CD14-positive monocyte (primary cell): ENCODE measurements around the gene FAM153A. TPM values are rescaled to one million over a fixed set of nuclear protein-coding genes. Genes with fewer than 3 reads are reported as not detected.
"Not testable (repeated sequence)": the region's sequence is repeated elsewhere in the genome, so short reads cannot be mapped to it uniquely, and the experiment has no call there.

ENCODE experiments used
- DNase-seq, 3 donors: peaks; one replicate each; pipeline ENCODE4 v3.0.0-alpha.2; 2011 to 2022
- H2AFZ ChIP-seq: 2 replicates; pipeline ENCODE4 v1.6.0; 2012; ENCODE audit warnings: mild to moderate bottlenecking, low read depth, low read length, inconsistent platforms; ENCODE audit not compliant: insufficient read depth, poor library complexity, severe bottlenecking
- H3K27ac ChIP-seq, 2 donors: 1 replicate in 1 of 2; 2 replicates in 1 of 2; pipeline ENCODE4 v1.5.1; 2012 to 2013; ENCODE audit warnings: low read length in 2 of 2, control low read depth in 1 of 2, inconsistent platforms in 1 of 2, low read depth in 1 of 2, mild to moderate bottlenecking in 1 of 2
- H3K27me3 ChIP-seq, 2 donors: one replicate each; pipeline versions ENCODE4 v1.6.0 to v1.6.1; 2011 to 2013; ENCODE audit warnings: low read length in 2 of 2; ENCODE audit not compliant: control insufficient read depth in 2 of 2, insufficient read depth in 2 of 2
- H3K36me3 ChIP-seq, 2 donors: replicated peaks in 1 of 2; 1 replicate in 1 of 2; 2 replicates in 1 of 2; pipeline versions ENCODE4 v1.5.1 to v1.6.1; 2012 to 2013; ENCODE audit warnings: low read length in 2 of 2, control low read depth in 1 of 2, inconsistent platforms in 1 of 2, mild to moderate bottlenecking in 1 of 2; ENCODE audit not compliant: insufficient read depth in 2 of 2, control insufficient read depth in 1 of 2
- H3K4me1 ChIP-seq, 2 donors: 1 replicate in 1 of 2; 2 replicates in 1 of 2; pipeline versions ENCODE4 v1.5.1 to v1.6.1; 2012 to 2013; ENCODE audit warnings: low read length in 2 of 2, control low read depth in 1 of 2, inconsistent platforms in 1 of 2, mild to moderate bottlenecking in 1 of 2, moderate library complexity in 1 of 2; ENCODE audit not compliant: insufficient read depth in 2 of 2, control insufficient read depth in 1 of 2
- H3K4me2 ChIP-seq: replicated peaks from 2 replicates; pipeline ENCODE3; 2012; ENCODE audit warnings: low read length, moderate library complexity, mild to moderate bottlenecking; ENCODE audit not compliant: poor library complexity, severe bottlenecking; ENCODE audit errors: extremely low read depth
- H3K4me3 ChIP-seq, 3 experiments: fragments of 200-600 bp in 1 of 3; sonication (generic) in 1 of 3; replicated peaks in 1 of 3; 1 replicate in 2 of 3; 2 replicates in 1 of 3; pipeline ENCODE4 v1.5.1; 2011 to 2013; ENCODE audit warnings: low read length in 3 of 3, mild to moderate bottlenecking in 3 of 3, control low read depth in 2 of 3, low read depth in 2 of 3, inconsistent platforms in 1 of 3, moderate library complexity in 1 of 3
- H3K79me2 ChIP-seq: 2 replicates; pipeline ENCODE4 v1.6.0; 2012; ENCODE audit warnings: mild to moderate bottlenecking, control low read depth, inconsistent platforms, low read length, moderate library complexity; ENCODE audit not compliant: insufficient read depth
- H3K9ac ChIP-seq: 2 replicates; pipeline ENCODE4 v1.6.0; 2017; ENCODE audit warnings: low read length, mild to moderate bottlenecking; ENCODE audit not compliant: insufficient read depth, poor library complexity, severe bottlenecking
- H3K9me3 ChIP-seq, 2 donors: replicated peaks in 1 of 2; 1 replicate in 1 of 2; 2 replicates in 1 of 2; pipeline versions ENCODE4 v1.5.1 to v1.6.1; 2012 to 2013; ENCODE audit warnings: low read length in 2 of 2, control low read depth in 1 of 2; ENCODE audit not compliant: control insufficient read depth in 1 of 2, insufficient read depth in 1 of 2
- H4K20me1 ChIP-seq: 2 replicates; pipeline ENCODE4 v1.6.0; 2012; ENCODE audit warnings: mild to moderate bottlenecking, low read length, control low read depth, moderate library complexity; ENCODE audit not compliant: insufficient read depth
- H3K27ac Mint-ChIP-seq, 7 donors: one replicate each; pipeline ENCODE4 v1.8.0; 2020; ENCODE audit warnings: mild to moderate bottlenecking in 7 of 7, mixed read lengths in 7 of 7, moderate library complexity in 6 of 7, inconsistent platforms in 2 of 7
- H3K27me3 Mint-ChIP-seq, 3 donors: one replicate each; pipeline ENCODE4 v1.8.0; 2021 to 2022; ENCODE audit warnings: low read depth in 3 of 3, mild to moderate bottlenecking in 3 of 3, mixed read lengths in 3 of 3, moderate library complexity in 3 of 3, inconsistent platforms in 1 of 3
- H3K36me3 Mint-ChIP-seq, 2 donors: one replicate each; pipeline ENCODE4 v1.8.0; 2020; ENCODE audit warnings: mixed read lengths in 2 of 2, inconsistent platforms in 1 of 2, mild to moderate bottlenecking in 1 of 2
- H3K4me1 Mint-ChIP-seq: one replicate; pipeline ENCODE4 v1.8.0; 2020; ENCODE audit warnings: mild to moderate bottlenecking, mixed read lengths
- H3K4me3 Mint-ChIP-seq, 2 donors: one replicate each; pipeline ENCODE4 v1.8.0; 2020; ENCODE audit warnings: mild to moderate bottlenecking in 2 of 2, mixed read lengths in 2 of 2, moderate library complexity in 1 of 2
- H3K9me3 Mint-ChIP-seq, 7 donors: one replicate each; pipeline ENCODE4 v1.8.0; 2020 to 2022; ENCODE audit warnings: mixed read lengths in 7 of 7, mild to moderate bottlenecking in 6 of 7, moderate library complexity in 6 of 7, inconsistent platforms in 2 of 7
- WGBS: methylation state at CpG from one replicate; pipeline ENCODE4 v1.1.5; 2013; ENCODE audit warnings: missing lambda C conversion rate; ENCODE audit not compliant: insufficient coverage; 5-methylcytosine and 5-hydroxymethylcytosine counted together
- intact Hi-C, 2 donors: fragments of 100-400 bp; cut with micrococcal nuclease; formaldehyde crosslinking; loops; one replicate each; pipeline versions ENCODE4 v1.15.0 to v1.15.1; 2023
- polyA plus RNA-seq, 3 donors: library from polyadenylated mRNA; depleted of rRNA in 1 of 3; unstranded in 2 of 3; stranded (reverse) in 1 of 3; fragments of 300-500 nt in 2 of 3; fragments of >200 nt in 1 of 3; fragmentation: Illumina TruSeq in 2 of 3; gene quantifications; 1 replicate in 2 of 3; 2 replicates in 1 of 3; pipeline ENCODE4 v1.2.3, GENCODE V29; 2012 to 2021

Gene FAM153A
- polyA plus RNA-seq, 3 donors = not detected

DNA sequence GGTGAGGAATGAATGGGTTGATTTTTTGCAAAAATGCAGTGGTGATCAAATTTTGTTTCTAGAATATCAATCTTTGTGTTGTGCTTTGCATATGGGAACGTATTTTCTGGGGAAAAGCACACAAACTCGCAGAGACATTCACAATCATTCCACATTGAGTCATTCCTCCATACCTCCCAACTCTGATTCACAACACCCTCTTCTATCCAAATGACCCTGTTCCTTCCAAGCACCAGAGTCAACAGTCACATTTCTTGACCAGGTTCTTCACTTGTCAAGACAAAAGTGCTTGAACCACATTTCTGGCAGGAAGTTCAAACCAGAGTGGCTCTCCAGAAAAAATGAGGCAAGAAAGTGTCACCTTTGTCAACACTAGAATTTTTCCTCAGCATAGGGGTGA, 35.3 kb downstream of the FAM153A start:
- H3K27ac Mint-ChIP-seq, H2AFZ ChIP-seq, H3K36me3 Mint-ChIP-seq, H3K4me3 Mint-ChIP-seq, H3K27me3 Mint-ChIP-seq, H3K27ac ChIP-seq, H3K9ac ChIP-seq, H3K4me3 ChIP-seq, intact Hi-C loops, H3K79me2 ChIP-seq, DNase-seq, H3K27me3 ChIP-seq, H3K9me3 ChIP-seq, H3K36me3 ChIP-seq, H3K4me2 ChIP-seq, H3K9me3 Mint-ChIP-seq, H3K4me1 ChIP-seq, H4K20me1 ChIP-seq, H3K4me1 Mint-ChIP-seq: not testable (repeated sequence)
- no CpG with 5 or more reads among the region's 2 CpGs for WGBS

DNA sequence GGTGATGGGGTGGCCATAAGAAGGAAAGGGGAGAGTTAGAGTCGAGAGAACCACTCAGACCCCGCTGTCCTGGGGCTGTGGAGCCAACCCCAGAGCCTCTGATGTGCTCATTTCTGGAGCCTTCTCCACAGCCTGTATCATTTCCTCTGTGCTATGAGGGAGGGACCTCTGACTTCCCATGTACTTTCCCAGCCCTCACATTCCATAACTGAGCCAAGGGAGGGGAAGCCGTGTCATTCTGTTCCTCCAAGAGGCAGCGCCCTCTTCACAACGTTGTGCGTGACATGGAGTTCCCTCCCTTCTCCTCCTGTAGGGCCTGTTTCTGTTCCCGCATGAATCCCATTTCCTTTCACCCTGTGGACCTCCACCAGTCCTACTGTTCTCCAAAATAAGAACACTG, 57.8 kb downstream of the FAM153A start:
- H3K27ac ChIP-seq, H3K9me3 ChIP-seq, H3K36me3 ChIP-seq, H3K36me3 Mint-ChIP-seq, H3K4me3 ChIP-seq, H3K27me3 ChIP-seq, H3K9me3 Mint-ChIP-seq, H3K79me2 ChIP-seq, H3K4me1 ChIP-seq, H4K20me1 ChIP-seq, H3K27me3 Mint-ChIP-seq, H3K4me3 Mint-ChIP-seq, H3K27ac Mint-ChIP-seq, H3K4me2 ChIP-seq, H3K9ac ChIP-seq, intact Hi-C loops, H3K4me1 Mint-ChIP-seq, H2AFZ ChIP-seq, DNase-seq: not testable (repeated sequence)
- WGBS = no CpG with 5 or more reads among the region's 7 CpGs

DNA sequence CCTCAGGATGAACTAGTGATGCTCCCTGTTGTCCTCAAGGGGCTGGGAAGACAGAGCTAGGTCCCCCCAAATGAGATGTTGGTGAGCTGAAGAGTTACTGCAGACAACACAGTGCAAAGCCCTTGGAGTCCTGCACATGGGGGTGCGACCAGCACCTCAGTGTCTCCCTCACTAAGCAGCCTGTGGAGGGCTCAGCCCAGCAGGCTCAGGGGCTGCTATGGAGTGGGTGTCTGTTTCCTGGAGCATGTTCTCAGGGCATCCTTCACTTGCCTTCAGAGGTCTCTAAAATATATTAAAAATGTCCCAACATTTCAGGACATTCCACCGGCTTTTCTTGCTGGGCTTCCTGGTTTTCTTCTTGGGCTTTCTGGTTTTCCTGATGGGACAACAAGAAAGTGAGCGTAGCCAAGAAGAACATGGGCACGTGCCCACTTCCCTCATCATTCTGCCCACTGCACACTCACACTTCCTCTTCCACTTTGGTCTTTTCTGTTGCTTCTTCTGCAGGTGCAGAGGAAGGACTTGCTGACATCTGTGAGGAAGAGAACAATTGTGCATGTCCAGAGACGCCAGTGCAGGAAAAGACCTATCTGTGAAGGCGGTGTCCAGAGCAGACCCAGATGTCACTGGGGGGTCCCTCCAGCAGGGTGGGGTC, 58.7 kb downstream of the FAM153A start:
- H3K36me3 Mint-ChIP-seq, H3K27ac Mint-ChIP-seq, H3K36me3 ChIP-seq, H3K4me1 Mint-ChIP-seq, H3K9me3 Mint-ChIP-seq, H3K4me2 ChIP-seq, H3K27me3 Mint-ChIP-seq, H3K4me3 Mint-ChIP-seq, H3K27ac ChIP-seq, H3K4me3 ChIP-seq, H3K27me3 ChIP-seq, H2AFZ ChIP-seq, DNase-seq, H3K9ac ChIP-seq, H3K4me1 ChIP-seq, H4K20me1 ChIP-seq, intact Hi-C loops, H3K79me2 ChIP-seq, H3K9me3 ChIP-seq: not testable (repeated sequence)
- no CpG with 5 or more reads among the region's 6 CpGs for WGBS

GRCh38 chr5:177722829-177723228, 59.9 kb downstream of the FAM153A start:
- DNase-seq = not testable (repeated sequence)

More at GRCh38 chr5:177722829-177723228, 59.9 kb downstream of the FAM153A start:
- H3K4me1 Mint-ChIP-seq, H3K4me1 ChIP-seq, H3K36me3 ChIP-seq, H3K9me3 ChIP-seq, H3K9ac ChIP-seq, H3K27me3 Mint-ChIP-seq, intact Hi-C loops, H3K79me2 ChIP-seq, H3K4me2 ChIP-seq, H3K27ac Mint-ChIP-seq, H3K4me3 ChIP-seq, H4K20me1 ChIP-seq, H3K27ac ChIP-seq, H2AFZ ChIP-seq, H3K27me3 ChIP-seq, H3K9me3 Mint-ChIP-seq, H3K36me3 Mint-ChIP-seq, H3K4me3 Mint-ChIP-seq: not testable (repeated sequence)
- no CpG with 5 or more reads among the region's 8 CpGs for WGBS
